ENCODE results near the gene SLC12A7.

SLC12A7 gene

GRCh38 chr5:1112596-1113331, 901 bp upstream of the SLC12A7 start:
- no peaks in the 10 kb centered on the region for H3K9me3 Mint-ChIP-seq (ENCODE audit: low read depth)

DNA sequence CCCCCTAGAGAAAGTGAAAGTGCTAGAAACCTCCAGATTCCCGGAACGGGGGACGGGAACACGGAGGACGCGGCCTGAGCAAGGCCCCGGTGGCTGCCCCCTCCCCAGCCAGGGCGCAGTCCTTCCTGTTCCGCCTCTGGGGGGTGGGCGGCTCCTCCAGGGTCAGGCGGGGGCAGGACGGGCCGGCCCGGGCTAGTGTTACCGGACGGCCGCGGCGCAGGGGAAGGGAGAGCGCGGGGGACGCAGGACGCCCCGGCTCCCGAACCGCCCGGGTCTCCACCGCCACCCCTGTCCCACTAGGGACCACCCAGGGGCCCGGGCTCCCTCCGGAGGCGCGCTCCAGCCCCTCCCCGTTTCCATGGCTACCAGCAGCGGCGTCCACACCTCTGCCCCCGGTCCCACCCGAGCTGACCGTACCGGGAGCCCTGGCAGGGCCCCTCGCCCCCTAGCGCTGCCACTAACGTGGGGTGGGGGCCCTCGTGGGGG, 579 bp downstream of the SLC12A7 start:
- Mint-ChIP-seq H3K36me3 (no peaks in the 10 kb centered on the region), H3K4me3 (peak overlapping the region; percentile 87), H3K4me1 (ENCODE audit: low read depth) (peaks cover 38% of the 10 kb centered on the region), H3K27ac (peak overlapping the region; percentile 75), H3K9me3 (ENCODE audit: low read depth) (no peaks in the 10 kb centered on the region), H3K27me3 (no peaks in the 10 kb centered on the region)

More at GRCh38 chr5:1112596-1113331, 901 bp upstream of the SLC12A7 start:
- H3K36me3 Mint-ChIP-seq, result no peaks in the 10 kb centered on the region
- peak overlapping the region; percentile 52 for H3K4me3 Mint-ChIP-seq
- peaks cover 24% of the 10 kb centered on the region for H3K4me1 Mint-ChIP-seq (ENCODE audit: low read depth)
- no peak overlapping the region for H3K27ac Mint-ChIP-seq
- H3K27me3 Mint-ChIP-seq, result no peaks in the 10 kb centered on the region

DNA sequence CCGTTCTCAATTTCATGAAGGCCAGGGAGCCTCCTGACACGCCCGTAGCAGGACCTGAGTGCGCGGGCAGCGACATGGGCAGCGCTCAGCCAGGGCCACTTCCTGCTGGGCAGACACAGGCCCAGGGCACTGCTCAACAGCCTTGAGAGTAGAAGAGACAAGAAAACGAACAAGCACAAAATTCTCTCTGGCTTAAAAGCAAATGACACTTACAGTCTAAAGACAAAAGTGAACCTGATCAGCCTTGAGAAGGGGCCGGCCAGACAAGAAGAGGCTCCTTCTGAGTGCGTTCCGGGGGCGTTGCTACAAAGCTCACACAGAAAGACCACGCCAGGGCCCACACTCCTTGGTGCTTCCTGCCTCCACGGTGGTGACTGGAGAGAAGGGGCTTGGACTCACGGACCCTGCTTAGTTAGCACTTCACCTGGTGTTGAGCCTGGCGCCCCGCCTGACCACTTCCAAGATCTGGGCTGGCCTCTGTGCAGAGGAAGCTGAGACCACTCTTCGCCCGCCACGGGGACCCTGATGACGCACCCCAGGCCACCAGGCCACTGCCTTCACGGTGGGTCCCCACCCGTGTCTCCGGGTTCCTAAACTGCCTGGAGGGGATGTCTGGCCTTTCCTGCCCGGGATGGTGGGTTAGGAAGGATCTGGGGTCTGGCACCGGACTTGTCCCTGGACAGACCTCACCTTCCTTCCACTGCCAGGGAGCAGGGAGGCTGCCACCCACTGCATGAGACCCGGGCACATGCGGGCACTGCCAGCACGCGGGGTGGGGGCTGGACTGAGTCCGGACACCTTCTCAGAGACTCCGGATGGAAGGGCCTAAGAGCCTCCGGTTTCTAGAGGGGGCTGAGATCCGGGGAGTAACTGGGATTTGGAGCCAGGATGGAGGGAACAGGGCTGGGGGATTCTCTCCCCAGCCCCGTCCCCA, 1.3 kb downstream of the SLC12A7 start:
- Mint-ChIP-seq H3K4me3 (peak overlapping the region; percentile 87), H3K27me3 (no peaks in the 10 kb centered on the region), H3K36me3 (no peaks in the 10 kb centered on the region), H3K27ac (peak overlapping the region; percentile 75), H3K9me3 (ENCODE audit: low read depth) (no peaks in the 10 kb centered on the region), H3K4me1 (ENCODE audit: low read depth) (peaks cover 45% of the 10 kb centered on the region)

DNA sequence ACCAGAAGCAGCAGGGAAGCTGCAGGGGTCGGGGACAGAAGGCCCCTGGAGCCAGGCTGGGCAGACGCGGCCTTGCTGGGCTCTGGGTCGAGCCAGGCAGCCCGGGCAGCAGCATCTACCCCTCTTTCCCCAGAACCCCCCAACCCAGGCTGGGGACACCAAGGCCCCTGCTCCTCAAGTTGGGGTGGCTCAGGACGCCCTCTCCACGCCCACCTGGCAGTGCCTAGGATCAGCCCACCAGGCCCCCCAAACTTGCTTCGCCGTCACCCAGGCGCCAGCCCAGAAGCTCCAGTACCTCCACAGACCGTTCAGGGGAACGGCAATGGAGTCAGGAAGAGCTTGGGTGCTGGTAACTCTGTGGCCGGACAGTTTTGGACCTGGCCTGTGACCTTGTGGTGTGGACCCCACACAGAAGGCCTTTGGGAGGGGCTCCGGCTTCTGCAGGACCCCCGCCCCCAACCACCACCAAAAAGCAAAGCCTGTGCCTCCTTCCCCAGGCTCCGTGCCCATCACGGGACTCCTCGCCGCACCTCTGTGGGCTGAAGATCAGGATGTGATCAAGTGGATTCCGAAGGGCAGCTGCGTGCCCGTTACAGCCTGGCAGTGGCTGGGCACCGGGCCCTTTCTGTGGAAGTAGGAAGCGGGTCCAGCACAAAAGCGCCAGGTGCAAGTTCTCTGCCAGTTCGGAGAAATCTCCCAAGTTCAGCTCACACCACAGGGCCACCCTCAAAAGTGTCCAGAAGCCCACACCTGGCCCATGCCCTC, 2.1 kb downstream of the SLC12A7 start:
- Mint-ChIP-seq H3K27ac (peak overlapping the region; percentile 64), H3K9me3 (ENCODE audit: low read depth) (no peaks in the 10 kb centered on the region), H3K4me3 (peak overlapping the region; percentile 87), H3K27me3 (no peaks in the 10 kb centered on the region), H3K4me1 (ENCODE audit: low read depth) (peaks cover 48% of the 10 kb centered on the region), H3K36me3 (no peaks in the 10 kb centered on the region)

- Mint-ChIP-seq H3K36me3 (no peaks in the 10 kb centered on the region), H3K27ac (no peak overlapping the region), H3K27me3 (no peaks in the 10 kb centered on the region), H3K4me1 (ENCODE audit: low read depth) (peaks cover 56% of the 10 kb centered on the region), H3K4me3 (peak overlapping the region; percentile 44), H3K9me3 (ENCODE audit: low read depth) (no peaks in the 10 kb centered on the region)
Observed at GRCh38 chr5:1108865-1109174, 3.0 kb downstream of the SLC12A7 start.

DNA sequence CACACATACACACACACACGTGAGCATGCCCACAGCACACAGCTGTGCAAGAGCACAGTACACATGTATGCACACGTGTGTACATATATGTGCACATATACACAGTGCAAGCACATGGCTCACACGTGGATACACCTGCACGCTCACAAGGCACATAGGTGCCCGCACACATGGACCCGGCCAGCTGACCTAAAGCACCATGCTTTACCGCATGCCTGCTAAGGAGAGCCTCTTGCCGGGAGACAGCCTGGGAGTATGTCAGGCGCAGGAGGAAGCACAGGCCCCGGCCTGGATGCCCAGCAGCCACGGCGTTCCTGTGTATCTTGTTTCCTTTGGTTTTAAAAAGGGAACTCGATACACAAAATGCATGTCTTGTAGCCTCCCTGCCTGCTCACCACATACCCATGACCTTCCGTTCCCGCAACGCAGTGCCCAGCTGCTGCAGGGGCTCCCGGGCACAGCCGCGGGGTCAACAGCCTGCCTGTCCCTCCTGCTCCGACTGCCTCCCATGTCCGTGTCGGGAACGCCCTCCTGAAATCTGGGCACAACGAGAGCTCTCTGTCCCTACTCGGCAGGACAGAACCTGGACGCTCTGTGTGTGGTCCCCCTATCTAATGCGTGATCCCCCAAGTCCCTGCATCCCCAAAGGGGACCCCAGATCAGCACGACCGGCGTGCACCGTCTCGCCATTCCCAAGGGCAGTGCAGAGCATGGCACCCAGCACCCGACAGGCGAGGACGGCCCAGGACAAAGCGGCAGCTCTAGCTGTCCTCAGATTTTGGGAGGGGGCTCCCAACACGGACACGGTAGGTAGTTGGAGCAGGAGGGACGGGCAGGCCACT, 3.6 kb downstream of the SLC12A7 start:
- no peaks in the 10 kb centered on the region for H3K36me3 Mint-ChIP-seq
- H3K4me3 Mint-ChIP-seq, result peak overlapping the region; percentile 54
- no peak overlapping the region for H3K27ac Mint-ChIP-seq
- no peaks in the 10 kb centered on the region for H3K27me3 Mint-ChIP-seq
- no peaks in the 10 kb centered on the region for H3K9me3 Mint-ChIP-seq (ENCODE audit: low read depth)
- peaks cover 62% of the 10 kb centered on the region for H3K4me1 Mint-ChIP-seq (ENCODE audit: low read depth)

GRCh38 chr5:1107167-1108022, 4.5 kb downstream of the SLC12A7 start:
- H3K4me3 Mint-ChIP-seq, result peak overlapping the region; percentile 77
- no peaks in the 10 kb centered on the region for H3K27me3 Mint-ChIP-seq
- no peaks in the 10 kb centered on the region for H3K9me3 Mint-ChIP-seq (ENCODE audit: low read depth)
- H3K36me3 Mint-ChIP-seq, result no peaks in the 10 kb centered on the region
- H3K27ac Mint-ChIP-seq, result peak overlapping the region; percentile 70
- H3K4me1 Mint-ChIP-seq (ENCODE audit: low read depth), result peaks cover 64% of the 10 kb centered on the region

GRCh38 chr5:1106385-1107166, 5.3 kb downstream of the SLC12A7 start:
- no peaks in the 10 kb centered on the region for H3K36me3 Mint-ChIP-seq
- no peaks in the 10 kb centered on the region for H3K27me3 Mint-ChIP-seq
- H3K4me1 Mint-ChIP-seq (ENCODE audit: low read depth), result peaks cover 70% of the 10 kb centered on the region
- H3K4me3 Mint-ChIP-seq, result peak overlapping the region; percentile 77
- H3K27ac Mint-ChIP-seq, result peak overlapping the region; percentile 70
- H3K9me3 Mint-ChIP-seq (ENCODE audit: low read depth), result no peaks in the 10 kb centered on the region

DNA sequence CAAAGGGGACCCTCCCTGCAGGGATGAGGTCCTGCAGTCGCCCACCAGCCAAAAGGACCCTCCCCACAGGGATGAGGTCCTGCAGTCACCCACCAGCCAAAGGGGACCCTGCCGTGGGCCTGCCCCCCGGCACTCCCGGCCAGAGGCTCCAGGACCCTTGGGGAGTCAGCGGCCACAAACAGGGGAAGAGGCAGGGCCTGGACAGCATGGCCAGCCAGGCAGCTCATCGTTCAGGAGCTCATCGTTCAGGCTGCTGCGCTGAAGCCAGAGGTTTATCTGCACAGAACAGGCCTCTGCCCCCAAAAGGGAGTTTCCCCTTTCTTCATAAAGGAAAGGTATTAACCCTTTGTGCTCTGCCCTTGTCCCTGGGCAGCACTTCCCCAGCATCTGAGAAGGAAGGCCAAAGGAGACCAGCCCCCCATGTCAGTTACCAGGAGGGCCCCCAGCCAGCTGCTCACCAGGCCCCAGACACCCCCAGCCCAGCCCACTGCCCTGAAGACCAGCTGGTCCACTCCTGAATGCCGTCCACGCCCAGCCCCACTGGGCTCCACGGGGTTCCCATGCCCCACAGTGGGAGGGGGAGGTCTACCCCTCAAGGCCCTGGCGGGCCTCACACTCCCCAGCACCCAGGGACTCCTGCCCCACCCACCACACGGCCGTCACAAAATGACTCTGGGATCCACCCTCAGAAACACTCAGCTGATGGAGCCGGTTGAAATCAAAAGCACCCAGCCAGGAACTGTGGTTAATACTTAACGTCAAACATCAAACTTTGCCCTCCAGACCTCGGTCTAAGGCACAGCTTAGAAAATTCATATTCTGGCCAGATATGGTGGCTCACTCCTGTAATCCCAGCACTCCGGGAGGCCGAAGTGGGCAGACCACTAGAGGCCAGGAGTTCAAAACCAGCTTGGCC, 6.3 kb downstream of the SLC12A7 start:
- Mint-ChIP-seq H3K4me3 (peak overlapping the region; percentile 77), H3K9me3 (ENCODE audit: low read depth) (no peaks in the 10 kb centered on the region), H3K4me1 (ENCODE audit: low read depth) (peaks cover 70% of the 10 kb centered on the region), H3K36me3 (no peaks in the 10 kb centered on the region), H3K27ac (peak overlapping the region; percentile 58), H3K27me3 (no peaks in the 10 kb centered on the region)

DNA sequence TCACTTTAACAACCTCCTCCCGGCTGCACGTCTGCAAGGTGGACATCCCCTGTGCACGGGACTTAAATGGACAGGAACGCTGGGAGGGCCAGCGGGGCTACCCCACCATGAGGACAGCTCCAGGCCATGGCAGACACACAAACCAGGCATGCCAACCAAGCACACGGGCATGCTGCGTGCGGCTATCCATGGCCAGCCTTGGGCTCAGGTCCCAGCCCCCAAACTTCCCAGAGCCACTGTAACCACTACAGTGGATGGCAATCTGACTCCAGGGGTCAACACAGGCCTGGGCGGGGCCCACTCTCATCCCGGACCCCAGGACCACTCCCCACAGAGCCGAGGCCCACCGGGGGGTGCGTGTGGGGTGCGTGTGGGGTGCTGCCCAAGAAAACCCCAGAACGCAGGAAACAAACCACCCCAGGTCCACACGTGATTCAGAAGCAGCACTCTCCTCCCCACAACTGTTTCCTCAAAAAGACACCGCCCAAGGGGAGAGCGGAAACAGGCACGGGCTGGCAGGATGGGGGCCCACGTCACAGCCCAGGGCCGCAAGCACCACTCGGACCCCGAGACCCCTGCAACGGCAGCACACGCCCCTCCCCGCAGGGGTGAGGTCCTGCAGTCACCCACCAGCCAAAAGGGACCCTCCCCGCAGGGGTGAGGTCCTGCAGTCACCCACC, 7.4 kb downstream of the SLC12A7 start:
- H3K27me3 Mint-ChIP-seq, result no peaks in the 10 kb centered on the region
- H3K9me3 Mint-ChIP-seq (ENCODE audit: low read depth), result no peaks in the 10 kb centered on the region
- peaks cover 64% of the 10 kb centered on the region for H3K4me1 Mint-ChIP-seq (ENCODE audit: low read depth)
- peak overlapping the region; percentile 70 for H3K4me3 Mint-ChIP-seq
- H3K27ac Mint-ChIP-seq, result peak overlapping the region; percentile 10
- no peaks in the 10 kb centered on the region for H3K36me3 Mint-ChIP-seq

- Mint-ChIP-seq H3K9me3 (ENCODE audit: low read depth) (no peaks in the 10 kb centered on the region), H3K4me1 (ENCODE audit: low read depth) (peaks cover 63% of the 10 kb centered on the region), H3K4me3 (peak overlapping the region; percentile 70), H3K36me3 (no peaks in the 10 kb centered on the region), H3K27me3 (no peaks in the 10 kb centered on the region), H3K27ac (peak overlapping the region; percentile 1)
Observed at GRCh38 chr5:1103505-1104326, 8.1 kb downstream of the SLC12A7 start.

All from activated naive CD8-positive, alpha-beta T cell (primary cell).